Measurements from ENCODE around the gene TFR2. TPM values are rescaled to one million over a fixed set of nuclear protein-coding genes. Genes with fewer than 3 reads are reported as not detected.

Gene TFR2
- polyA plus RNA-seq, 10 donors: 0.46 to 1.4 (median 0.98) TPM

DNA sequence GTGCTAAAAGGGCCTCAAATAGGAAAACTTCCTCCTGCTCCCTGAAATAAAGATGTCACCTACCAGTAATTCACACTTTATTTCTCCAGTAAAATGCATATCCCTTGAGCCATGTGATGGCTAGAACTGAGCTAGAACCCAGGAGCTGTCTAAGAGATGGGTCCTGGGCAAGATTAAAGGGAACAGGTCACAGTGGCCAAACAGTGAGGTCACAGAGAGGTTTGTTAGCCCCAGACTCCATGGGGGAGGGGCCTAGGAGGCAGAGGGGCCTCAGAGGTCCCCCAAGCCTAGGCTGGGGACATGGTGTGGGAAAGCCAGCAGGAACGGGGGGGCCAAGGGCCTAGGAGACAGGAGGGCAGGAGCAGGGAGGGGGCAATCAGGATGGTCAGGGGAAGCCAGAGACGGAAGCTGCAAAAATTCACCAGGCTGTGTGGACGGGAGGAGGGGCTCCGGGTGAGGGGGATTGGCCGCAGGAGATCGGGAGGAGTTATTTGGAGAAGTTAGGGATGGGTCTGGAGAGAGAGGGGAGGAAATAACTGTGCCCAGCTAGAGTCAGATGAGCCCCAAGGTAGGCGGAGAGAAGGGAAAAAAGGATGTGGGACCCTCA lies 51.9 kb downstream of the TFR2 start:
- DNase-seq: peak in 1 of 3 donors; percentile 41

DNA sequence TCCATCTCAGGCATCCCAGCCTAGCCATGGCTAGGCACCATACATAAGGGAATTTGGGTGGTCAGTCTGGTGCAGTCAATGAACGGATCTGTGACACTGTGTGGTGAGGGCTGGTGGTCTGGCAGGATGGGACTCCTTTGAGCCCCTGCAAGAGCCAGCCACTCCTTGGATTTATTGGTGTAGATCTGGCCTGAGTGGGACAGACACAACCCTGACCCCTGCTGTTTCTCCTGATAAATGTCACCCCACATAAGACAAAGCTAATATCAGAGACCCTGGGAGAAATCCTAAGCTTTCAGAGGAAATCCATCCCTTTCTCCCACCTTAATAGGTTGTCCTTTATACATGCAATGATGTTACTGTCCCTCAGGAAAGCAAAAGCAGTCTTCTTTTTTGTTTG lies 52.9 kb downstream of the TFR2 start:
- peak in 1 of 3 donors; percentile 46 for DNase-seq

GRCh38 chr7:100586266-100587025 lies 54.9 kb downstream of the TFR2 start, which contains the start of gene FBXO24:
FBXO24 (plus strand) TSS chr7:100586328; CDS start chr7:100586626, 298 bp downstream.
- DNase-seq: peak; percentile 100

GRCh38 chr7:100585511-100586265 lies 55.7 kb downstream of the TFR2 start, which contains the start of gene LRCH4:
LRCH4 (minus strand) TSS chr7:100586129; CDS start chr7:100586100, 29 bp downstream.
- peak in 1 of 3 donors; percentile 39 for DNase-seq

DNA sequence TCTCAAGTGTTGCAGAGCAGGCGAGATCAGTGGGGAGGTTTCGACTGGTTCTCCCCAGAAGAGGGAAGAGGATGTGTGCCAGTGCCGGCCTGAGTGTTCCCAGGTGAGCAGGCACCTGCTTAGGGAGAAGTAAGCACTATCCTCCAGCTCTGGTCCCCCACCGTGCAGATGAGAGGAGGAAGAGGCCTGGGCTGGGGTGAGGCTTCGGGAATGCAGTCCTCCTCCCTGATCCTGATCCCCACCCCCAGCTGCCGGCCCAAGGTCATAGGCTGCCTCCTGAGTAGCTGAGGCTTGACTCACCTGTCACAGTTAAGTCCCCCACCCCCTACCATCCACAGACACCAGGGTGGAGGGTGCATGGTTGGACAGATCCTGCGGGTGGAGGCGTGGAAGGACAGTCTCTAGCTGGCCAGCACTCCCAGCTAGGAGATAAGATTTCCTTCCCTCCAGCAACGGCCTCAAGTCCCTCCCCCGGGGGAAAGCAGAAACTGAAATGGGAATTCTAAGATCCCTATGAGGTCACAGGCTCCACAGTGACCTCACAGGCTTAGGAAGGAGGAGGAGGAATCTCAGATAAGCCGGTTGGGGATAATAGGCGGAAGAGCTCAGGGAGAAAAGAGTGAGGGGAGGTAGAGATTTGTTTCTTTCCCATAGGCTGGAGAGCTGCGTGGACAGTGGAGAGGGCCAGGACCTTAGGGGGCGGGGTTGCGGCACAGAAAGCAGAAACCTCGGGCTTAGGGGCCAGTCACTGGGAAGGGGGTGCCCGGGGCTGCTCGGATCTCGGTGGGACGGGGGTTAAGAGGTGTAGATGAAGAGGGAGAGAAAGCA lies 56.5 kb downstream of the TFR2 start:
- DNase-seq: peak in 1 of 3 donors; percentile 68

DNA sequence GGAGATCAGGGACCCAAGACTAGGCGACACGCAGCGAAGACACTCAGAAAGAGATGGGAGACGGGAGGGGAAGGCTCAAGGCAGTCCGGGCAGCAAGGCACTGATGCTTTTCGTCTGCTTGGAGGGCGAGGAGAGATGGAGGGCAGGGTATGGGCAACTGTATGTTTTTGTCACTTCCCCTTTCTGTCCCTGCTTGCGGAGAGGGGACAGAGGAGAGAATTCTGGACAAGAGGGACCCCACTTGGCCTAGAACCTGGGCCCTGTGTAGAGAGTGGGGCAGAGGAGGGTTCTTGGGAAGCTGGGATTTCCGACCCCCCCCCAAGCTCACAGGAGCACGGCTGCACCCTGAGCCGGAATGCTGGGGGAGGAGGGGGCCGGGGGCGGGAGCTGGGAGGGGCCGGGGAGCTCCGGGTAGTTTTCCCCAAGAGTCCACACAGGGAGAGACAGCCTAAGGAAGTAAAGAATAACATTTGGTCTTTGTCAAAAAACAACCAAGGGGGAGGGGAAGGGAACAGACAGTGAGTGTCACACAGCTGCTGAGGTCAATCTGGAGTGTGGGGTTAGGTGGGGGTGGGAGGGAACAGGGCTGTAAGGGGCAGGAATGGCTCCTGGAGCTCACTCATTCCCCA lies 57.2 kb downstream of the TFR2 start:
- DNase-seq: peak in 1 of 3 donors; percentile 56

- DNase-seq: peak in 1 of 3 donors; percentile 65
Observed at GRCh38 chr7:100583132-100584053, 58.0 kb downstream of the TFR2 start.

GRCh38 chr7:100582650-100583049 lies 58.7 kb downstream of the TFR2 start:
- no peak for DNase-seq

DNA sequence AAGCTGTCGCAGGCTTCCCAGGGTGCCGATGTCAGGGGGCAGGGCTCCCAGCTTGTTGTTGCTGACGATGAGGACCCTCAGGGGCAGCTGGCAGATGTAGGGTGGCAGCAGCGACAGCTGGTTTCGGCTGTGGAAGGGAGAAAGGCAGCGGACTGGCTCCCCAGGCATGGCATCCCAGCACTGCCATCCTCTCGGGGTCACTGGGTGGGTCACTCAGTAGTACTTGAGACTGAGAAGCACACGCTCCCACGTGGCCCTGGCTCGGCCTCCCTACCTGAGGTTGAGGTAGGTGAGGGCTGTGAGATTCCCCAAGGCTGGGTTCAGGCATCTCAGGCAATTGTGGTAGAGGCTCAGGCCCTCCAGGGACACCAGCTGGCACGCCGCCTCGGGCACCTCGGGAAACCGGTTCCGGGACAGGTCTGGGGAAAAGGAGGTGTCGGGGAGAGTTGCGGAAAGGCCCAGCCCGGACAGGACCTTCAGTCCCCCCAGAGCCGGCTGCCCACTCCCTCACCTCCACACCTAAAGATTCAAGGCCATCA lies 59.2 kb downstream of the TFR2 start:
- DNase-seq: no peak

DNA sequence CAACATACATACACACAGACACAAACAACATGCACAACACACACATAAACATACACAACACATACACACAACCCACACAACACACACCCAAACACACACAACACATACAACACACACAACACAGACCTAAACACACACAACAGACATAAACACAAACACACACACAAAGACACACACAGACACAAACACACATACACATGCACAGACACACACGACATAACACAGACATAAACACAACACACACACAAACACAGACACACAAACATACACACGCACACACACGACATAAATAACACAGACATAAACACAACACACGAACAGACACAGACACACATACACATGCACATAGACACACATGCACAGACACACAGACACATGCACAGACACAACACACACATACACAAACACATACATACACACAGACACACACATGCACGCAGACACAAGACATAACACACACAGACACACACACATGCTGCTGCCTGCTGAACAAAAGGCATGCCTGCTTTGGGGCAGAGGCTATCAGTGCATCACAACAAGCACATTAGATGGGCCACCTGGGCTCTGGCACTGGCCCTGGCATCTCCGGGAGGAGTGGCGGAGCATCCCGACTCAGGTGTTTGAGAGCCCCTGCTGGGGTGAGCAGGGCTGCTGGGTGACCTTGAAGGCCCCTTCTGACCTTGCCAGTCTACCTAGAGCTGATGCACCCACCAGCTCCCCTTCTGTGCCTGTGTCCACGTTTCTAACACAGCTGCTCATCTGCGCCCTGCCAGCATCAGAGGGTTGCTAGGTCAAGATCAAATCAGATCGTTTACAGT lies 60.7 kb downstream of the TFR2 start:
- DNase-seq: no peak

GRCh38 chr7:100578246-100579183 lies 62.8 kb downstream of the TFR2 start:
- no peak for DNase-seq

GRCh38 chr7:100577507-100577906 lies 63.8 kb downstream of the TFR2 start:
- DNase-seq: no peak

- no peak for DNase-seq
Observed at GRCh38 chr7:100577103-100577502, 64.2 kb downstream of the TFR2 start.

- no peak for DNase-seq
Observed at GRCh38 chr7:100576384-100576993, 64.9 kb downstream of the TFR2 start.

DNA sequence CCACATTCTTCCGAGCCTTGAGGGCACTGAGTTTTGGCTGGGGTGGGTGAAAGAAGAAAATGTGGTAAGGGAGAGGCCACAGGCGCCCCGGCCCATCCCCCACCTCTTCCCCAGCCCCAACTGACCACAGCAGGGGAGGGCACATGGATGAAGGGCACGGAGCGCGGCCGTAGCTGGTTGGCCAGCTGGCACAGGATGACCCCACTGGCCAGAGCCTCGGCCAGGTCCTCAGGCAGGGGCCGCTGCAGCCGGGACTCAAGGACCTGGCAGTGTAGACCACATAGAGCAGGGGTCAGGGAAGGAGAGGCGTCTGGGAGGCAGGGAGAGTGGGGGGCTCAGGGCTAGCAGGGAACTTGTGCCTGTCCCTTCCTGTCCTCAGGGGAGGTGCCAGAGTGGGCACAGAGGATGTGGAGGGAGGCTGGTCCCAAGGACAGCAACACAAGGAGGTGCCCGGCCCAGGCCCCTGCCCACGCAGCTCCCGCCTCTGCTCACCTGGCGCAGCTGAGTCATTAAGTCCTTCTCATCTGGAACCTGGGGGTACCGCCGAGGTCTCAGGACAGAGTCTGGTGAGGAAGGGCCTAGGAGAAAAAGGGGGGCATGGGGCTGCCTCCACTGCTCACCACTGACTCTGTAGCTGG lies 65.5 kb downstream of the TFR2 start:
- DNase-seq: no peak

DNA sequence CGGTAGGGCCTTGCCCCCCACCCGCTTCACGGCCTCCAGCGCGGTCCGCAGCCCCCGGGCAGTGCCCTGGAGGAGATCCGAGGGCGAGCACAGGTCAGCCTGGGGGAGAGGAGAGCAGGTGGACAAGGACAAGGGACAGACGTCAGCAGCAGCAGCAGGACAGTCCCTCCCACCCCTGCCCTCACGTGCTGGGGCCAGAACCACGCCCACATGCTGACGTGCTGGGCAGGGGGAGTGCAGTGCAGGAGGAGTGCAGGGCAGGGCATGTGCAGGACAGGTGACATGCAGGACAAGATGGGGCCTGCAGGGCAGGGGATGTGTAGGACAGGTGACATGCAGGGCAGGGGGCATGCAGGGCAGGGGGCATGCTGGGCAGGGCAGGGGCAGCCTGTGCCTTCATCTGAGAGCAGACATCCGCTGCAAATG lies 66.1 kb downstream of the TFR2 start:
- DNase-seq: no peak
